CD4-positive, alpha-beta T cell treated with Interleukin-6 at 100 ng/mL for 8 hours (primary cell): ENCODE measurements around the gene FAM131C.

ENCODE experiments used
- DNase-seq: peaks from one replicate; pipeline ENCODE4 v3.0.0-alpha.2; 2020; ENCODE audit warnings: mixed read lengths, low spot score

FAM131C gene

GRCh38 chr1:16015960-16016901 is 57.2 kb downstream of the FAM131C start:
- DNase-seq: no peak

GRCh38 chr1:16015491-16015890 is 58.0 kb downstream of the FAM131C start:
- no peak for DNase-seq

DNA sequence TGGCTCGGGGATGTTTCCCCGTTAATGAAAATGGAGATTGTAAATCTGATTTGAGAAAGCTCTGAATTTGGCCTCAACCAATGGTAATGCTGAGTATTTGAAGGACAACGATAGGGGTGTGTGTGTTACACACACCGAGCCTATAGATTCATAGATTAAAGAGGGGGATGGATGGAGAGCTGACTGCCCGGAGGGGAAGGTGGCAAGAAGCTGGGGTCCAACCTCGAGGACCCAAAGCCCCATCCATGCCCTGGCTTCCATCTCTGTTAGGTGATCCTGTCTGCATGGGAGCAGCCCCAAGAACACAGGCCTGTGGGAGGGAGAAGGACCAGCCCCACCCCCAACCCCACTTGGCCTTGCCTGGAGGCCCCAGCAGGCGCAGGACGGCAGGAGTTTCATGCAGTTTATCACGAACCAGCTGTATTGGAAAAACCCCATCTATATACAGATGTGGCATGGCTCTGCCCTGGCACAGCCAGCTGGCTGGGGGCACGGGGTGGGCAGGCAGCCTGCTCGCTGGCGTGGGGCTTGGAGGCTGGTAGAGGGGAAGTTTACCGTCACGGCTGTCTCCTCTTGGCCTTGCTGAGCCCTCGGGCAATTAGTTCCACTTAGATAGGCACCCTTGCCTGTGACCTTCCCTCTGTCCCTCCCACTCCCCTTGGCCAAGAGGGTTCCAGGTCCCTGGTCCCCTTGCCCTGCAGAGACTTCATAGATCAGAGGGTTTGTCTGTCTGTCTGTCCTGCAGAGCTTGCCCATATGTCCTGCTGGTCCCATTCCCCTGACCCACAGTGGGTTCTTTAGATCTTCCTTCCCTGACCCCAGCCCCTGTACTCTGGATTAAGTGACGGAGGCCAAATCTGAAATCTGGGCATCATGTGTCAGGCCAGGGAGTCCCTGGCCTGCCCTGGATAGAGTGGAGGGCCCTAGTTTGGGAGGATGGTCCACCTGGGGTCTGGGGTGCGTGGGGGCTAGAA is 58.7 kb downstream of the FAM131C start:
- DNase-seq: no peak

GRCh38 chr1:16013908-16014258 is 59.6 kb downstream of the FAM131C start:
- DNase-seq: no peak

DNA sequence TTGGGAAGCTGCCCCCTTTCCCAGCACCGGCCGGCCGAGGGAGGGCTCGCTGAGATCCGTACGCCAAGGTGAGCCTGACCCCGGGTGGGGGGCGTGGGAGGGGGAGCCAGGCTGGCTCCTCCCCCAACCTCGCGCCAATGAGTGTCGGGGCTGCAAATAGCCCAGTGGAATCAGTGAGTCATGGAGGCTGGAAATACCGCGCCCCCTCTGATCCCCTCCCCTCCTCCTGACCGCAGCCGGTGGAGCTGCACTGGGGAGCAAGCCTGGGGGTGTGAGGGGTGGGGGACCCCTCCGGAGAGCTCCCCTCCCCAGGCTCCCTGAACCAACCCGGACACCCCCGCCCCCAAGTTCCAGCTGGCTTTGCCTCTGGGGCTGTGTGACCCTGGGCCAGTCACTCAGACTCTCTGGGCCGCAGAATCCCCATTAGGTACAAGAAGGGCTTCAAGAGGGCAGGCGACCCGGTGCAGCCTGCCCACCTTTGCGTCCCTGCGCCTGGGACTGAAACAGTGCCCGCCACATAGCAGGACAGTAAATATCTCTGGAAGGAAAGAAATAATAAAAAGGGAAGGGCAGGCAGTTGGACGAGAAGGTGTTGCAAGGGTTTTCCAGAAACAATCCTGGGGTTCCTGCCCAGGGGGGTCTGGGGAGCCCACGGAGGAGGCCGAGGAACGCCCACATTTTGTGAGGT is 60.1 kb downstream of the FAM131C start:
- no peak for DNase-seq

DNA sequence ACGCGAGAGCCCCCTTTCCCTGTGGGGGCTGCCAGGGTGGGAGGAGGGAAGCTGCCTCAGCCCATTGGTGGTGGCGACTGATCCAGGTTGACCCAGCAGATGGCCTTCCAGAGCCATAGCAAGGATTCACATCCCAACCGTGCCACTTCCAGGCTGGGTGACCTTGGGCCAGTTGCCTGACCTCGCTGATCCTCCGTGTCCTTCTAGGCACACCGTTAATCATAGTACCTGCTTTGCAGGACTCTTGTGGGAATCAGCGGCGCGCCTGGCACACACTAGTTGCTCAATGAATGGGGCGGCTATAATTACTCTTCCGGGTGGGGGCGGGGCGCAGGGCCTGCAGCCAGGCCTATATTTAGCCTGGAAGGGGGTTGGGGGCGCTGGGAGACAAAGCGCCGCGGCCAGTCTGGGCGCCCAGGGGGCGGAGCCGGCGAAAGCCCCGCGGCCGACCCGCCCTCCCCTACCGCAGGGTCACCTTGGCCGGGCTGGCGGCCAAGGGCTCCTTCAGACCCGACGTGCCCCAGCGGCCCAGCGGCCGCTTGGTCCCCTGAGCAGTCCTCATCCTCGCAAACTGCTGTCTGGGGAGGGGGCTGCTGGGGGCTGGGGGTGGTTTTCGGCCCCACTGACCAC is 60.7 kb downstream of the FAM131C start:
- DNase-seq: no peak

DNA sequence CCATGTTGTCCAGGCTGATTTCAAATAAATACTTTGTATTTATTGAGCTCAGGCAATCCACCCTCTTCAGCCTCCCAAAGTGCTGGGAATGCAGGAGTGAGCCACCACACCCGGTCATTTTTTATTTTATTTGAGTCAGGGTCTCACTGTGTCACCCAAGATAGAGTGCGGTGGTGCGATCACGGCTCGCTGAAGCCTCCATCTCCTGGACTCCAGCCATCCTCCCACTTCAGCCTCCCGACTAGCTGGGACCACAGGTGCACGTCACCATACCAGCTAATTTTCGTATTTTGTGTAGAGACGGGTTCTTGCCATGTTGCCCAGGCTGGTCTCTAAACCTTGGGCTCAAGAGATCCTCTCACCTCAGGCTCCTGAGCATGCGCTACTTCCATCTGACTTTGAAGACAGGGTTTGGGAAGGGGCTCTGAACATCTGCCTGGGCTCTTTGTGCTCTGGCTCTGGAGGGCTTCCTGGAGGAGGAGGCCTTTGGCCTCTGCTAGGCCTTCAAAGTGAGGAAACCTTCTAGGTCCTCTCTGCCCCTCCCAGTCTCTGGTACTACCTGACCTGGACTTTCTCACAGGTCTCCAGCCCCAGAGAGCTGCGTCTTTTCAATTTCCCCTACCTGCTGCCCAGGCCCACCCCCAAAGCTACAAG is 61.4 kb downstream of the FAM131C start:
- no peak for DNase-seq

DNA sequence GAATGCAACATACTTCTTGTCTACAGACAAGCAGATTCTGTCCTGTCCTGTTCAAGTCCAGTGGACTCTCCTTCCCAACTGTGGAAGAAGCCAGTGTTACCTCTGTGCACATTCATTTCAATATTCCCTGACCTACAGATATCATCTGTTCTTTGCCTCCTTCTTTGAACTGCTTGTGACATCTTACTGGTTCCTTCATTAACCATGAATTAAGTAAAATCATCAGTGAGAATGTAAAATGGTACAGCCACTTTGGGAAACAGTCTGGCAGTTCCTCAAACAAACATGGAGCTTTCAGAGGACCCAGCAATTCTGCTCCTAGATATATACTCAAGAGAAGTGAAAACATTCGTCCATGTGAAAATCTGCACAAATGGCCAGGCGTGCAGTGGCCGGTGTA is 62.6 kb downstream of the FAM131C start:
- no peak for DNase-seq

DNA sequence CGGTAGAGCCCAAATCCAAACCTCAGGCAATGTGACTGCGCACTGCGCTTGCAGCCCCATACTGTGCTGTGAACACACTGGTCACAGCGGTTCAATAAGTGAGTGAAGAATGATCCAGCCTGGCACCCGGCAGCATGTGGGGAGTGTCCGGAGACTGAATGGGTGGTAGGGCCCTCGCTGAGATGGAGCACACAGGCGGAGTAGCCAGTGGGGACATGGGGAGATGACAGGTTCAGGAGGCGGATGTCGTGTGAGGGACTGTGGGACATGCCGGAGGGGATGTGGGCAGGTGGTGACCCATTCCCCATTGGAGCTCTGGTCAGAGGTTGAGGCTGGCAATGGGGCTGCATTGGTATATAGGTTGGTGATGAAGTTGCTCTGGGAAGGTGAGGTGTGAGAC is 63.8 kb downstream of the FAM131C start:
- no peak for DNase-seq

DNA sequence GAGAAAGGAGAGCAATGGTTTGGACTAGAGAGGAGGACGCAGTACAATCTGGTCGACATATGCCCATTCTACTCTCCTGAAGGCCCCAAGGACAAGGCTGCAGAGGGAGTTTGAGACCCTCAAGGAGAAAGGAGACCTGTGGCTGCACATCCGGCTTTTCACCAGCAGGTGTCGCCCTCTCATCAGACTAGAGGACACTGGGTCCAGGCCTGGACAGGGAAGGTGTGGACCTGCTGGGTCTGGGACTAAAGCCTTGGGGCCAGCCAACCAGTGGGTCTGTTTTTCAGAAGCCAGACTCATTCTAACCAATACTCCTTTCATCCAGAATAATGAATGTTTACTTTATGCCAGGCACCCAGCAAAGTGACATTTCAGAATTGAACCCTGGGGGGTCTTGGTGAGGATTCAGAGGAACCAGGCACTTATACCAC is 64.4 kb downstream of the FAM131C start:
- DNase-seq: peak; percentile 59
